Skin epidermis (tissue), 12 donors: ENCODE data around the gene GALNTL6.
"Not testable (repeated sequence)": the region's sequence is repeated elsewhere in the genome, so short reads cannot be mapped to it uniquely, and the experiment has no call there.

Source experiments
- H3K27ac ChIP-seq, 21 experiments: fragments of 200-600 bp; sonication (generic) in 11 of 21; one replicate each; pipeline ENCODE4 v1.5.0; 2020; ENCODE audit warnings: mild to moderate bottlenecking in 3 of 21, inconsistent platforms in 2 of 21, moderate library complexity in 2 of 21
- H3K4me3 ChIP-seq, 7 experiments: fragments of 200-600 bp; sonication (generic) in 2 of 7; one replicate each; pipeline ENCODE4 v1.5.0; 2020; ENCODE audit warnings: inconsistent platforms in 2 of 7, mild to moderate bottlenecking in 2 of 7, moderate library complexity in 1 of 7

Gene GALNTL6

DNA sequence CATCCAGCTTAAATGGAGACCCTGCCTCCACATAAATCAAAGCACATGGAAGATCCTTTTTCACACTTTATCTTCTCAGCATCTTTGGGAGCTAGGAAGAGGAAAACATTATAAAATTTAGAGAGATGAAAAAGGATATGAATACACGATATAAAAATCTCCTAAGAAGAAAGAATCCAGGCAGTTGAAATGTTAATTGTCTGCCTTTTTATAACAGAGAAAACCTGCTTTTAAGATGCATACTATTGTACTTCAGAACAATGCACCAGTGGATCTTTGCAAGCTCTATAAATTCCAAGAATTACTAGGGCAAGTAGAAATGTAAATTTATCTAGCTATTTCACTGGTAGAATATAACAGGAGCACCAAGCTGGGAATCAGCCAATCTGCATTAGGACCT lies 1055.1 kb downstream of the GALNTL6 start:
- H3K27ac ChIP-seq = no peak overlapping the region
- H3K4me3 ChIP-seq = no peak overlapping the region

DNA sequence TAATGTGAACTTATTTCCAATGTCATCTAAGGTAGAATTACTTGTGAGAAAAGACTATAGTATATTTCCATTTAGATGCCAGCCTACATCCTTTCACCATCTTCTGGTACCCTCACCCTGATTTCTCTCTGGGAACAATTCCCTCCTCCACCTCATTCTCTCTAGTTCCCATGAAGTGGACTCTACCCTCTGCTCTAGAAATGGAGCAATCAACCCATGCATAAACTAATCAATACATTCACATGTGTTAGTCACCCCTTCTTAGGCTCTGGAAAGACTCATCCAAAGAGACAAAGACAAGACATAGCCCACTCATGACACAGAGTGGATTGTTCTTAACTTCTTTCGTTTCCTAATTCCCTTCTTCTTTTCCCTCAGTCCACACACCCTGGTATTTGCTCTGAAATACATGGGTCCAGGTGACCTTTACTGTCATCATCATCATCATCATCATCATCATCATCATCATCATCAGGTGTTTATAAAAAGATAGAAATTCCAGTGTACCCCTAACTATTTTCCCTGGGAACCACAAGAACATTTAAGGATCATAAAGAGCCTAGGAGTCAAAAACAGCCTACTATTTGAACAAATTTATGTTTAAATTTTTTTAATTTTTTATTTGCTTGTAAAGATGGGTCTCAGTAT lies 1056.5 kb downstream of the GALNTL6 start:
- H3K4me3 ChIP-seq = no peak overlapping the region

DNA sequence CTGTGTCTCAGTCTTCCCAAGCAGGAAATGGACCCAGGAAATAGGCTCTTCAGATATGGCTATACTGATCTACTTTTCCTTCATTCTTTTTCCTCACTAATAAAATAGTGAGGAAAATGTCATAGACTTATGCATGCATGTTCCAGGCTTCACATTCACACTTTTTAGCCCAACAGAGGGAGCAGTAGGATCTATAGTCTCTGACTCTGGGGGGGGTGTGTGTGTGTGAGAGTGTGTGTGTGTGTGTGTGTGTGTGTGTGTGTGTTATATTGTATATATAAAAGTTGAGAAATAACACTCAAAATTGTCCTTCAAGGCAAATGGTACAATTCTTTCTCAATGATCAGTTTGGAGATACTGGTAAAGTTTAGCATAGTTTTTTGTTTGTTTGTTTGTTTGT lies 1058.2 kb downstream of the GALNTL6 start:
- no peak overlapping the region for H3K4me3 ChIP-seq
- H3K27ac ChIP-seq = no peak overlapping the region

More for the DNA sequence above, 1056.5 kb downstream of the GALNTL6 start:
- H3K27ac ChIP-seq = no peak overlapping the region

DNA sequence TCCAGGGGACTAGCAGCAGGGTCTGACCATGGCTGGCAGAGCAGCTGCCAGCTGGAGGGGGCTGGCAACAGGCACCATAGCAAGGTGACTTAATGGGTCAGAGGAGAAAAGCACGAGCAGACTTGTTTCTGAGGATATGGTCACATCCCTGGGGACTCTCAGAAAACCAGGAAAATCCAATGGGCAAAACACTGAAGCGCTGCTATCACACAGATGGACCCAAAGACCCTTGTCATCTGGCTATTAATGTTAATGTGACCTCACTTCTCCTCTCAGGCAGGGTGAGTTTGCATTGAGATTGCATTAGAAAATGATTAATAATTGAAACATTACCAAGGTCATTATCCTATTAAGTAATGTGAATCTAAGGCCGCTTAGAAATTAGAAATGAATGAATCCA lies 1061.7 kb downstream of the GALNTL6 start:
- Histone ChIP-seq H3K27ac (no peak overlapping the region), H3K4me3 (no peak overlapping the region)

DNA sequence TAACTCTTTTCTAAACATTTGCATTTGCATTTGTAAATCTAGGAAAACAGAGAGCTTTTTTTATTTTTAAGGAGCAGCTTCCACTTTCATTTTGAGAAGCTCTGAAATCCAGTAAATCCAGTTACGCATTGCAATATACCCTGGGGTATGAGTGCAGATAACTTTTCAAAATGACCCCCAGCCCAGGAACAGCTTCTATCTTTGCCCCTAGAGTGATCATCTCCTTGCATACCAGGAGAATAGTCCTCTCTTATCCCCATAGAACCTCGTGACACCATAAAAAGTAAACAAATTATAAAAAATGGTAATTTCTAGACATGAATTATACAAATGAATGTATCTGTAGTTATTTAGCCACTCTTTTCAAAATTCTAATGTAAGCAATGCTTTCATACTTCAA lies 1063.2 kb downstream of the GALNTL6 start:
- Histone ChIP-seq H3K27ac (no peak overlapping the region), H3K4me3 (no peak overlapping the region)

DNA sequence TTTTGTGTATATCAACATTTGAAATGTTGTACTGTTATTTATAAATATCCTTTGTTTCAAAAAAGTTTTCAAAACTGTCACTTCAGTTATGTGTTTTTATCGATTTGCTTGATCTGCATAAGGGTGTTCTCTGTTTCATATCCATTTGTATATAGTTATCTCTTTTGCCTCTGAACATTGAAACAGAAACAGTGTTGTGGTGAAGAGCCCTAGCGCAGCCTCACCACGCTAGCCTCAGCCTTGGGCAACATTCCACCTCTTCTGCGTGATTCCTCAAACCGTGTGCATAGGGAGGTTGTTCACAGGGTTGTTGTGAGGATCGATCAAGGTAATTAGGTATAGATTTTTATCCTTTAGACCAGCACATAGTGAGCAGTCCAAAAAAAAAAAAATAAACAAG lies 1068.4 kb downstream of the GALNTL6 start:
- Histone ChIP-seq H3K27ac (no peak overlapping the region), H3K4me3 (no peak overlapping the region)

DNA sequence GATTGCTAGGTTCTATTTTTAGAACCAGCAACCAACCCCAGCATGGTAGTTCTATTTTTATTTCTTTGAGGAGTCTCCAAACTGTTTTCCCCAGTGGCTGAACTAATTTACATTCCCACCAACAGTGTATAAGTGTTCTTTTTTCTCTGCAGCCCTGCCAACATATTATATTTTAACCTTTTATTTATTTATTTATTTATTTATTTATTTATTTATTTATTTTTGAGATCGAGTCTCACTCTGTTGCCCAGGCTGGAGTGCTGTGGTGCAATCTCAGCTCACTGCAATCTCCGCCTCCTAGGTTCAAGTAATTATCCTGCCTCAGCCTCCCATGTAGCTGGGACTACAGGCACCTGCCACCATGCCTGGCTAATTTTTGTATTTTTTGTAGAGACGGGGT lies 1074.2 kb downstream of the GALNTL6 start:
- H3K4me3 ChIP-seq, H3K27ac ChIP-seq: not testable (repeated sequence)

DNA sequence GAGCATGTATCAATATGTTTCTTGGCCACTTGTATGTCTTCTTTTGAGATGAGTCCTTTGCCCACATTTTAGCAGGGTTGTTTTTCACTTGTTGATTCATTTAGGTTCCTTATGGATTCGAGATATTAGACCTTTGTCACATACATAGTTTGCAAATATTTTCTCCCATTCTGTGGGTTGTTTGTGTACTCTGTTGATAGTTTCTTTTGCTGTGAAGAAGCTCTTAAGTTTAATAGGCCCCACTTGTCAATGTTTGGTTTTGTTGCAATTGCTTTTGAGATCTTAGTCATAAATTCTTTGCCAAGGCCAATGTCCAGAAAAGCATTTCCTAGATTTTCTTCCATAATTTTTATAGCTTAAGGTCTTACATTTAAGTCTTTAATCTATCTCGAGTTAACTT lies 1074.8 kb downstream of the GALNTL6 start:
- Histone ChIP-seq H3K27ac (no peak overlapping the region), H3K4me3 (no peak overlapping the region)

DNA sequence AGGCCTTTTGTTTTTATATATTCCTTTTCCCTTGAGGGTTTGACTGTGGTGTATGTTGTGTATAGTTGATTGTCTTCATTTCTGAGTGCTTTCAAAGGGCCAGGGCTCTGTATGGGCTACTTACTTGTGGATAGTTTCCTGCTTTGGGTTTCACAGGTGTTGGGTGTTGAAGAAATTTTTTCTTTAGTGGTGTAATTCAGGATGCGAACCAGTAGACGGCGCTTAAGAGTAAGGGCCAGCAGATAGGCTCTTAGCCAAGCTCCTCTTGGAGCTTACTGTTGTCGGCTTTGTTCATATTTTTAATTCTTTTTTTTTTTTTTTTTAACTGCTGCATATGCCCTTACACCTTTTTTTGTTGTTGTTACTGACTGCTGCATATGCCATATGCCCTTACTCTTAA lies 1079.1 kb downstream of the GALNTL6 start:
- Histone ChIP-seq H3K4me3 (no peak overlapping the region), H3K27ac (no peak overlapping the region)

DNA sequence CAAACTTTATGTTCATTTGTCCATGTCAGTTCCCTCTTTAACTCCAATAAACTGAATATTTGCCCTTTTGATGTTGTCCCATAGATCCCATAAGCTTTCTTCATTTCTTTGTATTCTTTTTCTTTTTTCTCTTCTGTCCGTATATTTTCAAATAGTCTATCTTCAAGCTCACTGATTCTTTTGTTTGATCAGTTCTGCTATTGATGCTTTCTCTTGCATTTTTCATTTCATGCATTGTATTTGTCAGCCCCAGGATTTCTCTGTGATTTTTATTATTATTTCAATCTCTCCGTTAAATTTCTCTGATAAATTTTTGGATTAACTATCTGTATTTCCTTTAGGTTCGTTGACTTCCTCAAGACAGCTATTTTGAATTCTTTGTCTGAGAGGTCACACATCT lies 1082.5 kb downstream of the GALNTL6 start:
- Histone ChIP-seq H3K27ac (no peak overlapping the region), H3K4me3 (no peak overlapping the region)

DNA sequence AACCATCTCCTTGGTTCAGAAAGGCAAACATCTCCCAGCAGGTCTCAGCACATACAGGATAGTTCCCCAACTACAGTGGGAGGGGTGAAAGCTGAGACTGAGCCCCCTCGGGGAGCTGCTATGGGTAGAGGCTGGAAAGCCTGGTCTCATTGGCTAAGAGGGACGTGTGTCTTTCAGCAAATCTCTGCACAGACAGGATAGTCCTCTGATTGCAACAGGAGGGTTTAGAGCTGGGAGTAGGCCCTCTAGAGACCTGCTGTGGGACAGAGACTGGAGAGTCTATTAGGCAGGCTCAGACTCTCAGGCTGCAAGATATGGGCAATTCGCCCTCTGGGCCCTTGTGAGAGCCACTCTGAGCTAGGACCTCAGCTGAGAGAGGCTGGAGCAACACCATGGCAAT lies 1083.8 kb downstream of the GALNTL6 start:
- H3K4me3 ChIP-seq = no peak overlapping the region
- no peak overlapping the region for H3K27ac ChIP-seq

DNA sequence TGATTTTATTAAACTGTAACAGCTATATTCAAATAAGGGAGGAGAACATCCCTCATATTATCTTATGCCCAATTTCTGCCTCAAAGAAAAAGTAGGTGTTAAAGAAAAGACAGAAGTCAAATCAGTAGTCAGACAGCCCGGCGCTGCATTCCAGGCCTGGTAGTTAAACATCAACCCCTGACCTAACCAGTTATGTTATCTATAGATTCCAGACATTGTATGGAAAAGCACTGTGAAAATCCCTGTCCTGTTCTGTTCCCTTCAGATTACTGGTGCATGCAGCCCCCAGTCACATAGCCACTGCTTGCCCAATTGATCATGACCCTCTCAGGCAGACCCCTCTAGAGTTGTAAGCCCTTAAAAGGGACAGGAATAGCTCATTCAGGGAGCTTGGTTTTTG lies 1085.5 kb downstream of the GALNTL6 start:
- H3K27ac ChIP-seq = no peak overlapping the region
- H3K4me3 ChIP-seq = no peak overlapping the region

DNA sequence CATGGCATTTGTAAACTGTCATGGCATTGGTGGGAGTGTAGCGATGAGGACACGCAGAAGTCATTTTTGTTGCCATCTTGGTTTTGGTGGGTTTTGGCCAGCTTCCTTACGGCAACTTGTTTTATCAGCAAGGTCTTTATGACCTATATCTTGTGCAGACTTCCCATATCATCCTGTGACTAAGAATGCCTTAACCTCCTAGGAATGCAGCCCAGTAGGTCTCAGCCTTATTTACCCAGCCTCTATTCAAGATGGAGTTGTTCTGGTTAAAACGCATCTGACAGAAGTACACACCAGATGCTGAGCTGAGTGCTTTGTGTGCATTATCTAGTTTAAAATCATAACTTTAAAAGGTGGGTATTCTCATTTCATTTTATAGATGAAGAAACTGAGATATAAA lies 1086.7 kb downstream of the GALNTL6 start:
- H3K27ac ChIP-seq = no peak overlapping the region
- no peak overlapping the region for H3K4me3 ChIP-seq

DNA sequence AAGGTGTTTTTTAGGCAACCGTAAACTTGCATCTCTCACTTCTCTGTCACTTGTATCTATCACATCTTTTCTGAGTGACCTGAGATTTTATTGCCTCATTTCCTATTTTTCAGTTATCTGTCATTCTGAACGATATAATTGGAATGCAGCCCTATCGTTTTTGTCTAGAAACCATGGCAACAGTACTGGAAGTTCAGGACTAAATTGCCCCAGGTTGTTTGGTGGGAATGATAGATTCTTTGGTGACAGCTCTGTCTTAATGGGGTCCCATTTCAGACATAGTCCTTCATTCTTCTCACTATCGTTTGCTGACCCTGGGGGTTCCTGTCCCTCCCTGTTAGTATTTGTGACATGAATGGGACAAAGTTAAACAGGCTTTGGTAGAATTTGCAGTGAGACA lies 1087.7 kb downstream of the GALNTL6 start:
- Histone ChIP-seq H3K4me3 (no peak overlapping the region), H3K27ac (no peak overlapping the region)

DNA sequence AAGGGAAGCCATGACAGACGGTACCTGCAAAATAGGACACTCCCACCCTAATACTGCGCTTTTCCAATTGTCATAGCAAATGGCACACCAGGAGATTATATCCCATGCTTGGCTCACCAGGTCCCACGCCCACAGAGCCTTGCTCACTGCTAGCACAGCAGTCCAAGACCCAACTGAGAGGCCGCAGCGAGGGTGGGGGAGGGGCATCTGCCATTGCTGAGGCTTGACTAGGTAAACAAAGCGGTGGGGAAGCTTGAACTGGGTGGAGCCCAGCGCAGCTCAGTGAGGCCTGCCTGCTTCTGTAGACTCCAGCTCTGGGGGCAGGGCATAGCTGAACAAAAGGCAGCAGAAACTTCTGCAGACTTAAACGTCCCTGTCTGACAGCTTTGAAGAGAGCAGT lies 1099.3 kb downstream of the GALNTL6 start:
- H3K4me3 ChIP-seq, H3K27ac ChIP-seq: not testable (repeated sequence)

DNA sequence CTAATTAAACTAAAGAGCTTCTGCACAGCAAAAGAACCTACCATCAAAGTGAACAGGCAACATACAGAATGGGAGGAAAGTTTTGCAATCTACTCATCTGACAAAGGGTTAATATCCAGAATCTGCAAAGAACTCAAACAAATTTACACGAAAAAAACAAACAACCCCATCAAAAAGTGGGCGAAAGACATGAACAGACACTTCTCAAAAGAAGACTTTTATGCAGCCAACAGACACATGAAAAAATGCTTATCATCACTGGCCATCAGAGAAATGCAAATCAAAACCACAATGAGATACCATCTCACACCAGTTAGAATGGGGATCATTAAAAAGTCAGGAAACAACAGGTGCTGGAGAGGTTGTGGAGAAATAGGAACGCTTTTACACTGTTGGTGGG lies 1104.2 kb downstream of the GALNTL6 start:
- not testable (repeated sequence) for H3K4me3 ChIP-seq, H3K27ac ChIP-seq

DNA sequence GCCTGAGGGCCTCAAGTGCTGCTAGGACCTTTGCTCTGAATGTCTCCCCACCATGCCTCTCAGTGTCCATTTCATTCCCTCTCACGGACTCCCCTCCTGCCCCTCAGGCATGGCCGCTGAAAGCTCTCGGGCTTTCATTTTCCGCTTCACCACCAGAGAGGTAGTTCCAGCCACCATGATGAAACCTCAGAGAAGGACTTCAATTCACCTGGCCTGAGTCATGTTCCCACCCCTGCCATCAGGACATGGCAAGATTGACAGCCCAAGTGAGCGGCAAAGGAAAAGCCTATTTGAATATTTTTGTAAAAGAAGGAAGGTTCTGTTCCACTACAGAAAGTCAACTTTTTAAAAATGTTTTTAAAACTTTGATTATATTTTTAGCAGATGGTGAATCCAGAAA lies 1106.1 kb downstream of the GALNTL6 start:
- Histone ChIP-seq H3K4me3 (no peak overlapping the region), H3K27ac (no peak overlapping the region)

DNA sequence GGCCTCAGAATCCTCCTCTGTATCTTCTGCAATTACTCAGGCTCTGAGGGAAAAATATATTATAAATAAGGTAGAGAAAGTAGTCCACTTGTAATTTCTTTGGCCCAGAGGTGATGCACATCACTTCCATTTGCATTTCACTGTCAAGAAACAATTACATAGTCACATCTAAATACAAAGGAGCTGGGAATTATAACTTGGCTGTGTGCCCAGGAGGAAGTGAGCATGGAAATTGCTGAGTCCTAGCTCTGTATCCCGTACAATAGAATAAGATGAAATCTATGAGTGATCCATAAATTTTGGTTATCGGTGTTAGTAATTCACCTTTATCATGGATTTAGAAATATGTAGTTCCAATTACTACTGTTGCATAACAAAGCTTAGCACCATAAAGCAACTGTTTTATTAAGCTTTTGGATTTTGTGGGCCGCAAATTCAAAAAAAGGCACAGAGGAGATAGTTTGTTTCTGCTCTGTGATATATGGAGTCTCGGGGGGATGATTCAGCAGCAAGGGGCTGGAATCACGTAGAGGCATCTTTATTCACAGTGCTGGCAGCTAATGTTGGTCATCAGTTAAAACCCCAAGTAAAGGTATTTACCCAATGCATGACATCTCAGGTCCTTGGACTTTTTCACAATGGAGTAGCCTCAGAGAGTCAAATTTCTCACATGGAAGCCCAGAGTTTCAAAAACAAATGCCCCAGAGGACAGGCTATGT lies 1114.1 kb downstream of the GALNTL6 start:
- H3K27ac ChIP-seq = no peak overlapping the region
- H3K4me3 ChIP-seq = no peak overlapping the region

DNA sequence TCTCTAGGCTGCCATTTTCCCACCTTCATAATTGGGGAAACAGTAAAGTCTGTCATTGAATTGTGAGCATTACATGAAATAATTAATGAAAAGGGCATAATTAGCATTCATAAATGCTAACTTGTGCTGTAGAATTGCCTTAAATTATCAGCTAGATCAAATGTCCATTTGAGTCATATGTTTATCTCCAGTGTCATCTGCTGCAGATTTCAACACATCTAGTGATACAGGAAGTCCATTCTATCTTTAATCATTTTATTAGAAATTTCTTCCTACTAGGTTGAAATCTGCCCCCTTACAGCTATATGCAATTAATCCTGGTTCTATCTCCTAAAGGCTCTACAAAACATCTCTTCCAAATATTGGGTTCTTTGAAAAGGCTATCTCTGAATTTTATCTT lies 1115.1 kb downstream of the GALNTL6 start:
- no peak overlapping the region for H3K4me3 ChIP-seq
- H3K27ac ChIP-seq = no peak overlapping the region

DNA sequence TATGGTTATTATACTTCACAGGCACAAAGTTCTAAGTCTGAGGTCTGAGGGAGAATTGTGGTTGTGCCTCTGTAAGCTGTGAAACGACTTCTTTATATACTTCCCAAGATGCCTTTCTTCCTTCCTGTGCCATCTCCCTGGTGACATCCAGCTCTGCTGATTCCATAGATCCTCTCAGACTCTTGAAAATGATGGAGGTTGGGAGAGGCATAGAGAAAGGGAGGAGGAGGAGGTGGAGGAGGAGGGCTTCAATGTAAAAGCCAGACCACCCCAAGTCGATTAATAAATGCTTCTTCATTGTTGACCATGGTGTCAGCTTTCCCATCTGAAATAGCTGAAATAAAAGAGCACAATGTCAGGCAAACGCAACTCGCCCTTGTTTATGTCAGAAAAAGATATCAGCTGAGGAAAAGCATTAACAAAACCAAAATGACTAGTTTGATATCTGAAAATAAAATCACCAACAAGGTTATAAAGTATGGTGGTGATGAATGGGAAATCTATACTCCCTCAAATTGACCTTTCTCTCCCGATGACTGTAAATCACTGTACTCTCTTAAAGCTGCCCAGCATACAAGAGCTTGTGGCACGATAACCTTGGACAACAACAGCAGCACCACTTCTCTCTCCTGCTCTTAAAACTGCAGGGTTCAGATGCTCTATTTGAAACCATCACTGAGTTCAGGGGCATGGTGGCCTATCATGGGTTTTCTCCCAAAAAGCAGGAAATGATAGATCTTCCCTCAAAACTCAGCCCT lies 1125.0 kb downstream of the GALNTL6 start:
- no peak overlapping the region for H3K4me3 ChIP-seq
- H3K27ac ChIP-seq = no peak overlapping the region

DNA sequence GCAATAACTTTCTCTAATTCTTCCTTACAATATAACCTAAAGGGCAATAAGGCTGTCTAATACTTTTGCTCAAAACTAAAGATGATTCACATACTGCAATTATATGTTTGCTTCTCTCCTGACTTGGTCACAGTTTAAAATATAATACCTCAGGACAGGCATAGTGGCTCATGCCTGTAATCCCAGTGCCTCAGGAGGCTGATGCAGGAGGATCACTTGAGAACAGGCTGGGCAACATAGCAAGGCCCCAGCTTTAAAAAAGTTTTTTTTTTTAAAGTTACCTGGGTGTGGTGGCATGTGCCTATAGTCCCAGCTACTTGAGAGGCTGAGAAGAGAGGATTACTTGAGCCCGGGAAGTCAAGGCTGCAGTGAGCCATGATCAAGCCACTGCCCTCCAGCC lies 1125.7 kb downstream of the GALNTL6 start:
- H3K4me3 ChIP-seq = no peak overlapping the region
- H3K27ac ChIP-seq = no peak overlapping the region
